Activated CD4-positive, alpha-beta T cell treated with anti-CD3 and anti-CD28 coated beads for 36 hours (primary cell): ENCODE measurements around the gene DACH2. TPM values are rescaled to one million over a fixed set of nuclear protein-coding genes. Genes with fewer than 3 reads are reported as not detected.

Experiments
- ATAC-seq: fragments of 200-7000 bp; cut with Tn5 transposase; one replicate; pipeline ENCODE4 v1.10.0; 2021; ENCODE audit warnings: mild to moderate bottlenecking, moderate library complexity
- CTCF ChIA-PET: fragments of 350-600 bp; sonication (Branson Sonifier 250); formaldehyde crosslinking; loops from one replicate; lab custom pipeline; 2021; ENCODE audit warnings: antibody characterized with exemption; lab: Charles Lee
- POLR2A ChIA-PET: fragments of 350-600 bp; sonication (Branson Sonifier 250); formaldehyde crosslinking; loops from one replicate; lab custom pipeline; 2021; ENCODE audit warnings: antibody characterized with exemption, inconsistent platforms; lab: Charles Lee
- DNase-seq: peaks from one replicate; pipeline ENCODE4 v3.0.0-alpha.2; 2020
- H3K27ac Mint-ChIP-seq: one replicate; pipeline ENCODE4 v1.8.0; 2021; ENCODE audit warnings: mixed read lengths
- H3K27me3 Mint-ChIP-seq: one replicate; pipeline ENCODE4 v1.8.0; 2021; ENCODE audit warnings: mixed read lengths
- H3K36me3 Mint-ChIP-seq: one replicate; pipeline ENCODE4 v1.8.0; 2021; ENCODE audit warnings: low read depth, mixed read lengths
- H3K4me1 Mint-ChIP-seq: one replicate; pipeline ENCODE4 v1.8.0; 2021; ENCODE audit warnings: mixed read lengths
- H3K4me3 Mint-ChIP-seq: one replicate; pipeline ENCODE4 v1.8.0; 2021; ENCODE audit warnings: mild to moderate bottlenecking, moderate library complexity, mixed read lengths
- H3K9me3 Mint-ChIP-seq: one replicate; pipeline ENCODE4 v1.8.0; 2021; ENCODE audit warnings: low read depth, mixed read lengths
- intact Hi-C, 2 experiments: fragments of 100-400 bp; cut with DNase I in 1 of 2; cut with micrococcal nuclease in 1 of 2; formaldehyde crosslinking; loops; one replicate each; pipeline versions ENCODE4 v1.14.2 to v1.15.1; 2022 to 2024; cut with DNase I, micrococcal nuclease
- total RNA-seq, 2 experiments: library from RNA; stranded (reverse); gene quantifications; one replicate each; pipeline ENCODE4 v1.2.3, GENCODE V29; 2021

DACH2 gene
- total RNA-seq, 2 experiments from 2014 or later, result not detected

- POLR2A ChIA-PET, result no interaction called here
Observed at GRCh38 chrX:86322913-86323312, 174.7 kb downstream of the DACH2 start.

GRCh38 chrX:86329174-86329573, 180.9 kb downstream of the DACH2 start:
- ChIA-PET CTCF (no interaction called here), POLR2A (no interaction called here)
- DNase-seq (no peak), ATAC-seq (no peak)
- H3K27ac Mint-ChIP-seq, result no peak overlapping the region
- H3K27me3 Mint-ChIP-seq, result no peaks in the 10 kb centered on the region
- no peak overlapping the region for H3K4me3 Mint-ChIP-seq
- intact Hi-C loops, result no loop called here
- H3K9me3 Mint-ChIP-seq, result no peaks in the 10 kb centered on the region
- no peaks in the 10 kb centered on the region for H3K36me3 Mint-ChIP-seq
- H3K4me1 Mint-ChIP-seq, result no peaks in the 10 kb centered on the region

More at GRCh38 chrX:86322913-86323312, 174.7 kb downstream of the DACH2 start:
- ATAC-seq (no peak), DNase-seq (no peak)
- intact Hi-C loops, result no loop called here
- Mint-ChIP-seq H3K27me3 (no peaks in the 10 kb centered on the region), H3K4me3 (no peak overlapping the region), H3K36me3 (no peaks in the 10 kb centered on the region), H3K9me3 (peaks cover 6% of the 10 kb centered on the region), H3K4me1 (no peaks in the 10 kb centered on the region), H3K27ac (no peak overlapping the region)
- CTCF ChIA-PET, result no interaction called here

- ATAC-seq, result no peak
- no peak for DNase-seq
- H3K4me3 Mint-ChIP-seq, result no peak overlapping the region
- ChIA-PET POLR2A (no interaction called here), CTCF (interaction anchor here (0.7 kb wide), 1 partner anchor 714 kb away, joined by 3 read pairs; no protein-coding TSS in a partner anchor)
- intact Hi-C loops, result no loop called here
- H3K36me3 Mint-ChIP-seq, result no peaks in the 10 kb centered on the region
- no peak overlapping the region for H3K27ac Mint-ChIP-seq
- H3K27me3 Mint-ChIP-seq, result no peaks in the 10 kb centered on the region
- H3K4me1 Mint-ChIP-seq, result no peaks in the 10 kb centered on the region
- H3K9me3 Mint-ChIP-seq, result no peaks in the 10 kb centered on the region
Observed at GRCh38 chrX:86348669-86349068, 200.4 kb downstream of the DACH2 start.

GRCh38 chrX:86349115-86349514, 200.9 kb downstream of the DACH2 start:
- no peak for ATAC-seq
- Mint-ChIP-seq H3K4me3 (no peak overlapping the region), H3K27ac (no peak overlapping the region), H3K9me3 (no peaks in the 10 kb centered on the region), H3K4me1 (no peaks in the 10 kb centered on the region), H3K27me3 (no peaks in the 10 kb centered on the region), H3K36me3 (no peaks in the 10 kb centered on the region)
- CTCF ChIA-PET, result interaction anchor here (0.7 kb wide), 1 partner anchor 714 kb away, joined by 3 read pairs; no protein-coding TSS in a partner anchor
- intact Hi-C loops, result no loop called here
- DNase-seq, result no peak
- POLR2A ChIA-PET, result no interaction called here

GRCh38 chrX:86369847-86370630, 221.8 kb downstream of the DACH2 start:
- no peak overlapping the region for H3K4me3 Mint-ChIP-seq
- no peaks in the 10 kb centered on the region for H3K9me3 Mint-ChIP-seq
- no peak overlapping the region for H3K27ac Mint-ChIP-seq
- POLR2A ChIA-PET, result no interaction called here
- intact Hi-C loops, result no loop called here
- CTCF ChIA-PET, result no interaction called here
- H3K4me1 Mint-ChIP-seq, result no peaks in the 10 kb centered on the region
- no peak for ATAC-seq
- DNase-seq, result no peak
- H3K27me3 Mint-ChIP-seq, result no peaks in the 10 kb centered on the region
- no peaks in the 10 kb centered on the region for H3K36me3 Mint-ChIP-seq

- no peaks in the 10 kb centered on the region for H3K27me3 Mint-ChIP-seq
- H3K36me3 Mint-ChIP-seq, result no peaks in the 10 kb centered on the region
- ChIA-PET CTCF (no interaction called here), POLR2A (no interaction called here)
- H3K9me3 Mint-ChIP-seq, result no peaks in the 10 kb centered on the region
- intact Hi-C loops, result no loop called here
- no peak overlapping the region for H3K4me3 Mint-ChIP-seq
- DNase-seq (no peak), ATAC-seq (no peak)
- no peak overlapping the region for H3K27ac Mint-ChIP-seq
- H3K4me1 Mint-ChIP-seq, result no peaks in the 10 kb centered on the region
Observed at GRCh38 chrX:86370927-86371326, 222.7 kb downstream of the DACH2 start.

- H3K36me3 Mint-ChIP-seq, result no peaks in the 10 kb centered on the region
- ATAC-seq, result no peak
- POLR2A ChIA-PET, result no interaction called here
- intact Hi-C loops, result no loop called here
- H3K27me3 Mint-ChIP-seq, result no peaks in the 10 kb centered on the region
- H3K27ac Mint-ChIP-seq, result no peak overlapping the region
- H3K4me3 Mint-ChIP-seq, result no peak overlapping the region
- DNase-seq, result no peak
- no peaks in the 10 kb centered on the region for H3K9me3 Mint-ChIP-seq
- CTCF ChIA-PET, result no interaction called here
- no peaks in the 10 kb centered on the region for H3K4me1 Mint-ChIP-seq
Observed at GRCh38 chrX:86379209-86379608, 231.0 kb downstream of the DACH2 start.

GRCh38 chrX:86383681-86384540, 235.7 kb downstream of the DACH2 start:
- no peaks in the 10 kb centered on the region for H3K36me3 Mint-ChIP-seq
- ChIA-PET POLR2A (no interaction called here), CTCF (no interaction called here)
- no peaks in the 10 kb centered on the region for H3K9me3 Mint-ChIP-seq
- no peaks in the 10 kb centered on the region for H3K4me1 Mint-ChIP-seq
- no peaks in the 10 kb centered on the region for H3K27me3 Mint-ChIP-seq
- H3K4me3 Mint-ChIP-seq, result no peak overlapping the region
- H3K27ac Mint-ChIP-seq, result no peak overlapping the region
- ATAC-seq (no peak), DNase-seq (no peak)
- intact Hi-C loops, result no loop called here

GRCh38 chrX:86407371-86407770, 259.1 kb downstream of the DACH2 start:
- no peak for ATAC-seq
- intact Hi-C loops, result no loop called here
- no peak for DNase-seq
- H3K4me3 Mint-ChIP-seq, result no peak overlapping the region
- no peaks in the 10 kb centered on the region for H3K27me3 Mint-ChIP-seq
- H3K4me1 Mint-ChIP-seq, result no peaks in the 10 kb centered on the region
- POLR2A ChIA-PET, result no interaction called here
- no peak overlapping the region for H3K27ac Mint-ChIP-seq
- CTCF ChIA-PET, result no interaction called here
- H3K36me3 Mint-ChIP-seq, result no peaks in the 10 kb centered on the region
- peaks cover 3% of the 10 kb centered on the region for H3K9me3 Mint-ChIP-seq

- Mint-ChIP-seq H3K4me1 (no peaks in the 10 kb centered on the region), H3K9me3 (no peaks in the 10 kb centered on the region), H3K36me3 (no peaks in the 10 kb centered on the region), H3K27ac (no peak overlapping the region), H3K4me3 (no peak overlapping the region), H3K27me3 (no peaks in the 10 kb centered on the region)
- POLR2A ChIA-PET, result no interaction called here
- intact Hi-C loops, result no loop called here
- CTCF ChIA-PET, result no interaction called here
- no peak for ATAC-seq
- DNase-seq, result no peak
Observed at GRCh38 chrX:86421771-86422170, 273.5 kb downstream of the DACH2 start.

GRCh38 chrX:86436116-86436515, 287.9 kb downstream of the DACH2 start:
- H3K27ac Mint-ChIP-seq, result no peak overlapping the region
- intact Hi-C loops, result no loop called here
- no peaks in the 10 kb centered on the region for H3K4me1 Mint-ChIP-seq
- H3K36me3 Mint-ChIP-seq, result no peaks in the 10 kb centered on the region
- H3K27me3 Mint-ChIP-seq, result no peaks in the 10 kb centered on the region
- ChIA-PET POLR2A (no interaction called here), CTCF (no interaction called here)
- DNase-seq (no peak), ATAC-seq (no peak)
- H3K4me3 Mint-ChIP-seq, result no peak overlapping the region
- no peaks in the 10 kb centered on the region for H3K9me3 Mint-ChIP-seq

- POLR2A ChIA-PET, result no interaction called here
- Mint-ChIP-seq H3K4me1 (no peaks in the 10 kb centered on the region), H3K9me3 (peaks cover 4% of the 10 kb centered on the region)
Observed at GRCh38 chrX:86455495-86455894, 307.2 kb downstream of the DACH2 start.

More at GRCh38 chrX:86455495-86455894, 307.2 kb downstream of the DACH2 start:
- H3K4me3 Mint-ChIP-seq, result no peak overlapping the region
- intact Hi-C loops, result no loop called here
- no peak for ATAC-seq
- no peaks in the 10 kb centered on the region for H3K27me3 Mint-ChIP-seq
- no peak overlapping the region for H3K27ac Mint-ChIP-seq
- CTCF ChIA-PET, result no interaction called here
- no peaks in the 10 kb centered on the region for H3K36me3 Mint-ChIP-seq
- DNase-seq, result no peak
